ENCODE data around the gene PAH. TPM values are rescaled to one million over a fixed set of nuclear protein-coding genes. Genes with fewer than 3 reads are reported as not detected.

PAH gene
- total and polyA plus RNA-seq, 2 of the 4 experiments (the other 2 are of a cell fraction), result not detected

GRCh38 chr12:102956738-102957327 lies 39.8 kb upstream of the PAH start:
- Histone ChIP-seq H3K9me3 (ENCODE audit: control insufficient read depth, insufficient read depth, low read length) (0 out of 2 replicates have a peak, but pooled peaks cover 2% of the 10 kb centered on the region), H3K23ac (ENCODE audit: low read depth, low read length) (no peak overlapping the region), H3K4me1 (ENCODE audit: control insufficient read depth, insufficient read depth, low read length) (no peaks in the 10 kb centered on the region), H3K18ac (ENCODE audit: low read depth, low read length) (no peak overlapping the region), H2BK15ac (ENCODE audit: low read depth, low read length) (no peak overlapping the region), H3K27ac (ENCODE audit: insufficient read depth, low read length) (no peak overlapping the region), H3K56ac (ENCODE audit: extremely low read depth, insufficient read depth, low read length) (no peak overlapping the region), H2AFZ (replicated peaks; ENCODE audit: low read length, poor library complexity) (no peak overlapping the region), H4K5ac (ENCODE audit: low read depth, low read length) (no peak overlapping the region), H3K14ac (replicated peaks; ENCODE audit: low read depth, low read length) (no peak overlapping the region), H2AK5ac (ENCODE audit: low read depth, low read length) (no peak overlapping the region), H3K36me3 (ENCODE audit: control insufficient read depth, insufficient read depth, low read length) (no peaks in the 10 kb centered on the region), H4K91ac (ENCODE audit: insufficient read depth, low read depth, low read length) (no peak overlapping the region), H3K27me3 (ENCODE audit: control insufficient read depth, insufficient read depth, low read length) (peaks cover 50% of the 10 kb centered on the region), H3K79me1 (ENCODE audit: low read depth in 1 of 2, low read length in 2 of 2) (no peaks in the 10 kb centered on the region), H2BK20ac (ENCODE audit: low read depth, low read length) (no peak overlapping the region), H2BK120ac (ENCODE audit: low read depth, low read length) (no peak overlapping the region), H3K4me3 (ENCODE audit: insufficient read depth, low read depth, low read length) (no peak overlapping the region), H3K9ac (ENCODE audit: low read depth, low read length) (no peak overlapping the region), H4K8ac (ENCODE audit: low read depth in 2 of 2, low read length in 2 of 2) (no peak overlapping the region), H4K20me1 (ENCODE audit: insufficient read depth, low read length) (no peaks in the 10 kb centered on the region), H2BK5ac (ENCODE audit: low read depth, low read length, poor library complexity, severe bottlenecking) (no peak overlapping the region), H2AK9ac (replicated peaks; ENCODE audit: low read depth, low read length, poor library complexity) (no peak overlapping the region), H3K9me1 (ENCODE audit: insufficient read depth, low read length) (no peaks in the 10 kb centered on the region), H3K4me2 (ENCODE audit: low read depth, low read length) (no peak overlapping the region; the same call in 1 of the 2 replicates), H3K4ac (ENCODE audit: low read depth, low read length) (no peak overlapping the region)
- ATAC-seq (ENCODE audit: low read depth) (no peak), DNase-seq (no peak)
- POLR2A ChIA-PET (ENCODE audit: unreplicated experiment), result no interaction called here
- intact Hi-C loops (cut with micrococcal nuclease), result no loop called here
- CTCF ChIA-PET, result no interaction called here
- dilution Hi-C loops (cut with HindIII; ENCODE audit: low sequenced_read_pairs, unreplicated experiment), result no loop called here
- in situ Hi-C loops (cut with MboI; ENCODE audit: low sequenced_read_pairs), result no loop called here
- TF ChIP-seq CTCF (conservative IDR thresholded peaks at IDR 0.05; ENCODE audit: low read depth, low read length) (no peak), ELK1 (IDR thresholded peaks at IDR 0.05; ENCODE audit: borderline replicate concordance, low read depth, low read length) (no peak), RCOR1 (IDR thresholded peaks at IDR 0.05; ENCODE audit: insufficient replicate concordance, low read length) (no peak), BHLHE40 (IDR thresholded peaks at IDR 0.05; ENCODE audit: low read depth, low read length) (no peak), CEBPB (IDR thresholded peaks at IDR 0.05; ENCODE audit: low read depth, low read length) (no peak), MAFK (IDR thresholded peaks at IDR 0.05; ENCODE audit: low read depth, low read length) (no peak), MXI1 (IDR thresholded peaks at IDR 0.05; ENCODE audit: borderline replicate concordance, low read depth, low read length) (no peak), SMC3 (IDR thresholded peaks at IDR 0.05; ENCODE audit: low read depth, low read length) (no peak), MAZ (IDR thresholded peaks at IDR 0.05; ENCODE audit: borderline replicate concordance, low read depth, low read length) (no peak), NFE2L2 (IDR thresholded peaks at IDR 0.05; ENCODE audit: low read depth, low read length) (no peak)
- WGBS, 2 experiments (ENCODE audit: extremely low coverage in 2 of 2, insufficient read length in 1 of 2), result 0% methylated on average over 2 of the region's 19 CpGs; no CpG with 5 or more reads in 1 of the 2 experiments
- no TSS peak for BruUV-seq (replicated peaks)

All from IMR-90 (cell line).